ENCODE results near the gene RBM42. TPM values are rescaled to one million over a fixed set of nuclear protein-coding genes. Genes with fewer than 3 reads are reported as not detected.

The RBM42 gene
- total and polyA plus RNA-seq, 9 of the 15 experiments (the other 6 are each of a cell fraction or from before 2014, with no cell fraction given): 5.7 to 149 (median 32.4) TPM

GRCh38 chr19:35643255-35644205 is 14.7 kb downstream of the RBM42 start (continued):
- TF ChIP-seq UBTF (IDR thresholded peaks at IDR 0.05; ENCODE audit: borderline replicate concordance in 1 of 2, low read depth in 2 of 2, low read length in 2 of 2): peak; percentile 89 to 94; a peak in 3 of 4 replicates
- peak; percentile 56 for TF ChIP-seq CREM (IDR thresholded peaks at IDR 0.05; ENCODE audit: low read depth)
- TF ChIP-seq SAFB (IDR thresholded peaks at IDR 0.05; ENCODE audit: borderline replicate concordance, low read depth, low read length): 0 out of 2 replicates have a peak, but pooled peaks have one; percentile 40
- TF ChIP-seq ETV5 (CRISPR knock-in tag; IDR thresholded peaks at IDR 0.05; ENCODE audit: low read depth): no peak; the same call in 1 of the 2 replicates
- TF ChIP-seq ARHGAP35 (IDR thresholded peaks at IDR 0.05; ENCODE audit: partially characterized antibody): no peak
- 0 out of 2 replicates have a peak, but pooled peaks have one; percentile 24 for TF ChIP-seq ZBTB2 (IDR thresholded peaks at IDR 0.05)
- TF ChIP-seq HDAC8 (tag; IDR thresholded peaks at IDR 0.05): 0 out of 2 replicates have a peak, but pooled peaks have one; percentile 37
- no peak for TF ChIP-seq TAL1 (IDR thresholded peaks at IDR 0.05)
- TF ChIP-seq ELK1 (CRISPR knock-in tag; IDR thresholded peaks at IDR 0.05): no peak
- TF ChIP-seq HDAC2 (IDR thresholded peaks at IDR 0.05): peak; percentile 65; the same call in 1 of the 2 replicates
- TF ChIP-seq POLR2A (conservative IDR thresholded peaks at IDR 0.05): peak; percentile 86
- no peak for TF ChIP-seq MTA2 (IDR thresholded peaks at IDR 0.05; ENCODE audit: low read depth)
- 0 out of 2 replicates have a peak, but pooled peaks have one; percentile 30 for TF ChIP-seq IFI16 (CRISPR knock-in tag; IDR thresholded peaks at IDR 0.05)
- TF ChIP-seq ZNF277 (CRISPR knock-in tag; IDR thresholded peaks at IDR 0.05; ENCODE audit: borderline replicate concordance): no peak
- TF ChIP-seq TRIM28 (IDR thresholded peaks at IDR 0.05): peak; percentile 68; the same call in 1 of the 2 replicates
- 0 out of 2 replicates have a peak, but pooled peaks have one; percentile 20 for TF ChIP-seq ELF2 (CRISPR knock-in tag; IDR thresholded peaks at IDR 0.05)
- TF ChIP-seq FOXA1 (IDR thresholded peaks at IDR 0.05; ENCODE audit: borderline replicate concordance): no peak
- TF ChIP-seq SUPT5H (IDR thresholded peaks at IDR 0.05): peak; percentile 71
- no peak for TF ChIP-seq ZKSCAN1 (IDR thresholded peaks at IDR 0.05; ENCODE audit: low read depth, low read length)
- peak; percentile 67 for TF ChIP-seq NCOA6 (IDR thresholded peaks at IDR 0.05)
- peak; percentile 49; the same call in 1 of the 2 replicates for TF ChIP-seq GMEB1 (CRISPR knock-in tag; IDR thresholded peaks at IDR 0.05)

Measured in K562 (cell line).